HEK293T (cell line): ENCODE measurements around the gene DOC2A.
A peak's percentile ranks its signal among the peaks of the same experiment; 100 is the strongest.
"Not testable (repeated sequence)": the region's sequence is repeated elsewhere in the genome, so short reads cannot be mapped to it uniquely, and the experiment has no call there.

Experiments used
- CTCF ChIA-PET: fragments of 350-600 bp; formaldehyde crosslinking; extraction: SDS; loops from one replicate; lab custom pipeline; 2021; ENCODE audit warnings: antibody characterized with exemption, inconsistent platforms; lab: Yijun Ruan, JAX
- POLR2A ChIA-PET: fragments of 350-600 bp; formaldehyde crosslinking; extraction: SDS; loops from one replicate; lab custom pipeline; 2020; ENCODE audit warnings: antibody characterized with exemption, inconsistent platforms; lab: Yijun Ruan, JAX
- DNase-seq: peaks from one replicate; pipeline ENCODE4 v3.0.0; 2012; ENCODE audit warnings: mixed read lengths; ENCODE audit errors: extremely low spot score
- ARNT ChIP-seq: fragments of 450-650 bp; IDR thresholded peaks from 2 replicates; pipeline ENCODE4 v1.6.1; 2017; ENCODE audit warnings: mild to moderate bottlenecking
- BHLHE40 ChIP-seq: fragments of 450-650 bp; IDR thresholded peaks from 2 replicates; pipeline ENCODE4 v1.6.1; 2016; ENCODE audit warnings: mild to moderate bottlenecking, moderate library complexity, borderline replicate concordance
- CTBP1 ChIP-seq: fragments of 450-650 bp; IDR thresholded peaks from 2 replicates; pipeline ENCODE4 v1.6.1; 2016; ENCODE audit warnings: borderline replicate concordance
- ELF4 ChIP-seq: fragments of 450-650 bp; IDR thresholded peaks from 2 replicates; pipeline ENCODE4 v1.6.1; 2017; ENCODE audit warnings: antibody characterized with exemption
- FOXA1 ChIP-seq: fragments of 450-650 bp; IDR thresholded peaks from 2 replicates; pipeline ENCODE4 v1.6.1; 2016; ENCODE audit warnings: mild to moderate bottlenecking
- FOXK2 ChIP-seq: fragments of 450-650 bp; IDR thresholded peaks from 2 replicates; pipeline ENCODE4 v1.6.1; 2016; ENCODE audit warnings: mild to moderate bottlenecking
- FOXM1 ChIP-seq: fragments of 450-650 bp; IDR thresholded peaks from 2 replicates; pipeline ENCODE4 v1.6.1; 2017; ENCODE audit warnings: mild to moderate bottlenecking, borderline replicate concordance
- HDGF ChIP-seq: fragments of 450-650 bp; IDR thresholded peaks from 2 replicates; pipeline ENCODE4 v1.6.1; 2017; ENCODE audit warnings: antibody characterized with exemption, borderline replicate concordance
- L3MBTL2 ChIP-seq: fragments of 450-650 bp; conservative IDR thresholded peaks from 2 replicates; pipeline ENCODE4 v1.6.1; 2016; ENCODE audit warnings: mild to moderate bottlenecking
- LEF1 ChIP-seq: fragments of 450-650 bp; IDR thresholded peaks from 2 replicates; pipeline ENCODE4 v1.6.1; 2017; ENCODE audit warnings: mild to moderate bottlenecking, borderline replicate concordance
- NFRKB ChIP-seq: fragments of 450-650 bp; IDR thresholded peaks from 2 replicates; pipeline ENCODE4 v1.6.1; 2016; ENCODE audit warnings: mild to moderate bottlenecking, moderate library complexity
- PKNOX1 ChIP-seq: fragments of 450-650 bp; IDR thresholded peaks from 2 replicates; pipeline ENCODE4 v1.6.1; 2016
- SP1 ChIP-seq: fragments of 450-650 bp; IDR thresholded peaks from 2 replicates; pipeline ENCODE4 v1.6.1; 2017
- SUZ12 ChIP-seq: fragments of 450-650 bp; IDR thresholded peaks from 2 replicates; pipeline ENCODE4 v1.6.1; 2016; ENCODE audit warnings: mild to moderate bottlenecking
- TARDBP ChIP-seq: fragments of 450-650 bp; IDR thresholded peaks from 2 replicates; pipeline ENCODE4 v1.6.1; 2016
- ZNF384 ChIP-seq: fragments of 450-650 bp; IDR thresholded peaks from 2 replicates; pipeline ENCODE4 v1.6.1; 2016

DOC2A gene

GRCh38 chr16:29963021-29963743 is 47.6 kb downstream of the DOC2A start:
- CTCF ChIA-PET = interaction anchor here (2.3 kb wide), 1 partner anchor 9 kb away, joined by 14 read pairs; the partner anchor contains the start of gene TAOK2
- POLR2A ChIA-PET = interaction anchor here (0.9 to 4.4 kb wide), 7 partner anchors 11 to 46 kb away, joined by 3 to 102 read pairs (median 10); partner anchors contain the start of genes HIRIP3, KCTD13 and TAOK2
- TF ChIP-seq LEF1 (no peak), BHLHE40 (no peak), HDGF (no peak), FOXA1 (no peak), PKNOX1 (no peak), SUZ12 (no peak), SP1 (no peak), CTBP1 (no peak), TARDBP (no peak), FOXK2 (no peak), L3MBTL2 (no peak), ARNT (no peak), ZNF384 (no peak), FOXM1 (no peak)
- no peak for DNase-seq

GRCh38 chr16:29962344-29962994 is 48.4 kb downstream of the DOC2A start:
- POLR2A ChIA-PET = interaction anchor here (0.6 to 4.4 kb wide), 25 partner anchors 12 to 155 kb away, joined by 3 to 102 read pairs (median 5); partner anchors contain the start of genes ALDOA, ASPHD1, C16orf92 and DOC2A
- CTCF ChIA-PET = interaction anchor here (0.6 to 2.3 kb wide), 7 partner anchors 10 to 569 kb away, joined by 3 to 14 read pairs (median 3); partner anchors contain the start of genes KCTD13, SEZ6L2 and TAOK2
- TF ChIP-seq ELF4 (no peak), ZNF384 (no peak), TARDBP (no peak), PKNOX1 (no peak), FOXA1 (no peak), CTBP1 (no peak), HDGF (no peak), FOXK2 (no peak), ARNT (no peak)
- DNase-seq = no peak

GRCh38 chr16:29961479-29962343 is 49.1 kb downstream of the DOC2A start, which contains the start of gene TMEM219:
TSS of gene TMEM219 (plus strand) at chr16:29962079. CDS start at chr16:29963144, 1,065 bp downstream.
- no peak for TF ChIP-seq ARNT
- TF ChIP-seq FOXA1 = no peak
- no peak for TF ChIP-seq FOXK2
- peak; percentile 62; the same call in 1 of the 2 replicates for TF ChIP-seq BHLHE40
- peak; percentile 88 for TF ChIP-seq L3MBTL2
- TF ChIP-seq TARDBP = peak; percentile 68; the same call in 1 of the 2 replicates
- no peak for TF ChIP-seq ELF4
- TF ChIP-seq LEF1 = no peak
- peak; percentile 54; the same call in 1 of the 2 replicates for TF ChIP-seq FOXM1
- TF ChIP-seq ZNF384 = no peak
- TF ChIP-seq NFRKB = no peak
- TF ChIP-seq CTBP1 = no peak
- TF ChIP-seq PKNOX1 = no peak
- no peak for TF ChIP-seq SUZ12
- no peak for TF ChIP-seq SP1
- 0 out of 2 replicates have a peak, but pooled peaks have one; percentile 43 for TF ChIP-seq HDGF
- POLR2A ChIA-PET = interaction anchor here (0.6 to 4.4 kb wide), 23 partner anchors 11 to 154 kb away, joined by 3 to 102 read pairs (median 5); partner anchors contain the start of genes ALDOA, ASPHD1, C16orf92 and DOC2A
- CTCF ChIA-PET = interaction anchor here (0.6 to 2.3 kb wide), 8 partner anchors 11 to 568 kb away, joined by 3 to 14 read pairs (median 4); partner anchors contain the start of genes KCTD13, SEZ6L2 and TAOK2
- peak; percentile 100 for DNase-seq

- no peak for DNase-seq
- POLR2A ChIA-PET = interaction anchor here (1.0 to 4.4 kb wide), 17 partner anchors 11 to 154 kb away, joined by 3 to 102 read pairs (median 6); partner anchors contain the start of genes ASPHD1, HIRIP3, KCTD13 and PAGR1
- no peak for TF ChIP-seq L3MBTL2
- TF ChIP-seq FOXK2 = no peak
- no peak for TF ChIP-seq PKNOX1
- TF ChIP-seq FOXA1 = no peak
- no peak for TF ChIP-seq ZNF384
- TF ChIP-seq NFRKB = no peak
- no peak for TF ChIP-seq CTBP1
- no peak for TF ChIP-seq BHLHE40
- no peak for TF ChIP-seq FOXM1
- no peak for TF ChIP-seq SUZ12
- no peak for TF ChIP-seq HDGF
- CTCF ChIA-PET = interaction anchor here (0.8 to 2.3 kb wide), 5 partner anchors 11 to 97 kb away, joined by 3 to 14 read pairs (median 4); partner anchors contain the start of gene TAOK2
Measured at GRCh38 chr16:29961127-29961478, 49.7 kb downstream of the DOC2A start.

DNA sequence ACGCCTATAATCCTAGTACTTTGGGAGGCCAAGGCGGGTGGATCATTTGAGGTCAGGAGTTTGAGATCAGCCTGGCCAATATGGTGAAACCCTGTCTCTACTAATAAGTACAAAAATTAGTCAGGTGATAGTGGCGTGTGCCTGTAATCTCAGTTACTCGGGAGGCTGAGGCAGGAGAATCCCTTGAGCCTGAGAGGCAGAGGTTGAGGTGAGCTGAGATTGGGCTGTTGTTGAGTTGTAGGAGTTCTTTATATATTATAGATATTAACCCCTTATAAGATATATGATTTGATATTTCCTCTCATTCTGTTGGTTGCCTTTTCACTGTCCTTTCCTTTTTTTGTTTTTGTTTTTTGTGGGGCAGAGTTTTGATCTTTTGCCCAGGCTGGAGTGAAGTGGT is 51.0 kb downstream of the DOC2A start:
- POLR2A ChIA-PET = interaction anchor here (0.9 to 4.4 kb wide), 3 partner anchors 9 to 35 kb away, joined by 3 to 54 read pairs (median 7); partner anchors contain the start of gene HIRIP3
- CTCF ChIA-PET = not testable (repeated sequence)

More for the DNA sequence above, 51.0 kb downstream of the DOC2A start:
- not testable (repeated sequence) for DNase-seq
